HCT116 (cell line): Measurements from ENCODE around the gene POU3F2.

Experiments
- EZH2 ChIP-seq: fragments of 200-600 bp; sonication (generic); IDR thresholded peaks from 2 replicates; pipeline ENCODE4 v1.6.1; 2017; ENCODE audit warnings: antibody characterized with exemption, mixed run types
- EZH2phosphoT487 ChIP-seq: fragments of 200-600 bp; IDR thresholded peaks from 2 replicates; pipeline ENCODE4 v1.6.1; 2018; ENCODE audit warnings: antibody characterized with exemption, borderline replicate concordance
- FOSL1 ChIP-seq: IDR thresholded peaks from 2 replicates; pipeline ENCODE4 v1.6.1; 2012; ENCODE audit warnings: low read depth
- JUND ChIP-seq: IDR thresholded peaks from 2 replicates; pipeline ENCODE4 v1.6.1; 2012
- POLR2A ChIP-seq: IDR thresholded peaks from 2 replicates; pipeline ENCODE4 v1.7.0; 2011; ENCODE audit warnings: borderline replicate concordance; ENCODE audit not compliant: insufficient read depth, insufficient read length; ENCODE audit errors: extremely low read depth
- POLR2AphosphoS5 ChIP-seq: IDR thresholded peaks from 2 replicates; pipeline ENCODE4 v1.6.1; 2011; ENCODE audit warnings: mild to moderate bottlenecking, low read depth, low read length, moderate library complexity
- RAD21 ChIP-seq: IDR thresholded peaks from 2 replicates; pipeline ENCODE4 v1.6.1; 2012; ENCODE audit warnings: low read depth, mild to moderate bottlenecking
- ZNF274 ChIP-seq: fragments of 200-500 bp; sonication (Bioruptor generic); IDR thresholded peaks from 2 replicates; pipeline ENCODE4 v1.6.1; 2014; ENCODE audit warnings: mild to moderate bottlenecking, low read depth, low read length, inconsistent platforms
- TF ChIP-seq, protein P1 (sequence below), 3 experiments: fragments of 200-600 bp in 1 of 3; sonication (generic) in 1 of 3; IDR thresholded peaks in 2 of 3; conservative IDR thresholded peaks in 1 of 3; 2 replicates each; pipeline ENCODE4 v1.5.1; 2012 to 2017; ENCODE audit warnings: low read depth in 2 of 3, low read length in 2 of 3, antibody characterized with exemption in 1 of 3, borderline replicate concordance in 1 of 3, control low read depth in 1 of 3, mild to moderate bottlenecking in 1 of 3, mixed read lengths in 1 of 3, mixed run types in 1 of 3, moderate library complexity in 1 of 3; ENCODE audit not compliant: insufficient read depth in 1 of 3
- TF ChIP-seq, protein P2 (sequence below): IDR thresholded peaks from 2 replicates; pipeline ENCODE4 v1.6.1; 2012; ENCODE audit warnings: low read depth
- TF ChIP-seq, protein P3 (sequence below): IDR thresholded peaks from 2 replicates; pipeline ENCODE4 v1.6.1; 2012
- TF ChIP-seq, protein P4 (sequence below): IDR thresholded peaks from 2 replicates; pipeline ENCODE4 v1.6.1; 2011; ENCODE audit warnings: mild to moderate bottlenecking, low read length, moderate library complexity; ENCODE audit not compliant: insufficient replicate concordance; ENCODE audit errors: extremely low read depth

DNA sequence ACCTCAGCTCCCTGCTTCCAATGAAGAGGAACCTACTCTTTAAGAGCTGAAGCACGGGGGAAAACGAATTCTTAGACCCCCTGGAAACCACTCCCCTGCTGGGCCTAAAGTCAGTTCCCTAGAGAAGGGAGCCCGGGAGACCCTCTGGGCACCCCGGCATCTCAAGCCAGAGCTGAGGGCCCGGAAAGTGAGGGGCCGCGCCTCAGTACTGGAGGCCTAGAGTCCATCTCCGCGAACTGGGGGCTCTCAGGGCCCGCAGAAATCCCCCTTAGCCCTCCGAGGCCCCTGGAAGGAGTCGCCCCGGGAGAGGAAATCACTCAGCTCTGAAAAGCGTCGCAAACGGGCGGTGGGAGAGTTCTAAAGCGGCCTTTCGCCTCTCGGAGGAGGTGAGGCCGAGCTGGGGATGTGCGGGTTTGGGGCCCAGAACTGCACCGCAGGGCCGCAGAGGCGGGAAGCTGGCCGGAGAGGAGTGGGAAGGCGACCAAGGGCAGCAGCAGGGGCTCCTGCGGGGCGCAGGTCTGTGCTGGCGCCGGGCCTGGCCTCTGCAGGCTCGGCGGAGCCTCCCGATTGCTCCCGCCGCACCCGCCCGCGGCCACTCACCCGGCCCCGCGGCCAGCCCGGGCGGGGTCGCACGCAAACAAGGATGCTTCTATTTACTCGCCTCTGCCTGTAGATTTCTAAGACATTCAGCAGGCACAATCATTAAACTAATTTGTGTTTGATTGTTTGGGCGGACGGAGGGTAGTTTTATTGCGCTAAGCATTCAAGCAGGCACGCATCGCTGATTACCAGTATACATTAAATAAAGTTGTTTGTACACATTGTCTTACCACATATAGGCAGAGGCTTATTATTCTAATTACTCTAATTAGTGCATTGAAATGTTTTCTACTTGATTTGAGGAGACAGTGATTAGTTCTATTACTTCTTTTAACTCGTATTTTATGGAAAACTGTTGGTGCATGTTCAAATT is 9.2 kb downstream of the POU3F2 start:
- no peak for TF ChIP-seq ZNF274
- TF ChIP-seq, protein P1, sequence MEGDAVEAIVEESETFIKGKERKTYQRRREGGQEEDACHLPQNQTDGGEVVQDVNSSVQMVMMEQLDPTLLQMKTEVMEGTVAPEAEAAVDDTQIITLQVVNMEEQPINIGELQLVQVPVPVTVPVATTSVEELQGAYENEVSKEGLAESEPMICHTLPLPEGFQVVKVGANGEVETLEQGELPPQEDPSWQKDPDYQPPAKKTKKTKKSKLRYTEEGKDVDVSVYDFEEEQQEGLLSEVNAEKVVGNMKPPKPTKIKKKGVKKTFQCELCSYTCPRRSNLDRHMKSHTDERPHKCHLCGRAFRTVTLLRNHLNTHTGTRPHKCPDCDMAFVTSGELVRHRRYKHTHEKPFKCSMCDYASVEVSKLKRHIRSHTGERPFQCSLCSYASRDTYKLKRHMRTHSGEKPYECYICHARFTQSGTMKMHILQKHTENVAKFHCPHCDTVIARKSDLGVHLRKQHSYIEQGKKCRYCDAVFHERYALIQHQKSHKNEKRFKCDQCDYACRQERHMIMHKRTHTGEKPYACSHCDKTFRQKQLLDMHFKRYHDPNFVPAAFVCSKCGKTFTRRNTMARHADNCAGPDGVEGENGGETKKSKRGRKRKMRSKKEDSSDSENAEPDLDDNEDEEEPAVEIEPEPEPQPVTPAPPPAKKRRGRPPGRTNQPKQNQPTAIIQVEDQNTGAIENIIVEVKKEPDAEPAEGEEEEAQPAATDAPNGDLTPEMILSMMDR (IDR thresholded peaks at IDR 0.05 in 2 of 3, conservative IDR thresholded peaks at IDR 0.05 in 1 of 3; ENCODE audit: borderline replicate concordance in 1 of 3, insufficient read depth in 1 of 3, low read depth in 2 of 3, low read length in 2 of 3): no peak
- TF ChIP-seq JUND: no peak
- TF ChIP-seq POLR2A: no peak
- no peak for TF ChIP-seq RAD21
- no peak for TF ChIP-seq POLR2AphosphoS5
- TF ChIP-seq EZH2: no peak
- TF ChIP-seq EZH2phosphoT487: no peak
- no peak for TF ChIP-seq FOSL1
- TF ChIP-seq, protein P2, sequence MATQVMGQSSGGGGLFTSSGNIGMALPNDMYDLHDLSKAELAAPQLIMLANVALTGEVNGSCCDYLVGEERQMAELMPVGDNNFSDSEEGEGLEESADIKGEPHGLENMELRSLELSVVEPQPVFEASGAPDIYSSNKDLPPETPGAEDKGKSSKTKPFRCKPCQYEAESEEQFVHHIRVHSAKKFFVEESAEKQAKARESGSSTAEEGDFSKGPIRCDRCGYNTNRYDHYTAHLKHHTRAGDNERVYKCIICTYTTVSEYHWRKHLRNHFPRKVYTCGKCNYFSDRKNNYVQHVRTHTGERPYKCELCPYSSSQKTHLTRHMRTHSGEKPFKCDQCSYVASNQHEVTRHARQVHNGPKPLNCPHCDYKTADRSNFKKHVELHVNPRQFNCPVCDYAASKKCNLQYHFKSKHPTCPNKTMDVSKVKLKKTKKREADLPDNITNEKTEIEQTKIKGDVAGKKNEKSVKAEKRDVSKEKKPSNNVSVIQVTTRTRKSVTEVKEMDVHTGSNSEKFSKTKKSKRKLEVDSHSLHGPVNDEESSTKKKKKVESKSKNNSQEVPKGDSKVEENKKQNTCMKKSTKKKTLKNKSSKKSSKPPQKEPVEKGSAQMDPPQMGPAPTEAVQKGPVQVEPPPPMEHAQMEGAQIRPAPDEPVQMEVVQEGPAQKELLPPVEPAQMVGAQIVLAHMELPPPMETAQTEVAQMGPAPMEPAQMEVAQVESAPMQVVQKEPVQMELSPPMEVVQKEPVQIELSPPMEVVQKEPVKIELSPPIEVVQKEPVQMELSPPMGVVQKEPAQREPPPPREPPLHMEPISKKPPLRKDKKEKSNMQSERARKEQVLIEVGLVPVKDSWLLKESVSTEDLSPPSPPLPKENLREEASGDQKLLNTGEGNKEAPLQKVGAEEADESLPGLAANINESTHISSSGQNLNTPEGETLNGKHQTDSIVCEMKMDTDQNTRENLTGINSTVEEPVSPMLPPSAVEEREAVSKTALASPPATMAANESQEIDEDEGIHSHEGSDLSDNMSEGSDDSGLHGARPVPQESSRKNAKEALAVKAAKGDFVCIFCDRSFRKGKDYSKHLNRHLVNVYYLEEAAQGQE: no peak
- TF ChIP-seq, protein P3, sequence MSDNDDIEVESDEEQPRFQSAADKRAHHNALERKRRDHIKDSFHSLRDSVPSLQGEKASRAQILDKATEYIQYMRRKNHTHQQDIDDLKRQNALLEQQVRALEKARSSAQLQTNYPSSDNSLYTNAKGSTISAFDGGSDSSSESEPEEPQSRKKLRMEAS: no peak
- TF ChIP-seq, protein P4, sequence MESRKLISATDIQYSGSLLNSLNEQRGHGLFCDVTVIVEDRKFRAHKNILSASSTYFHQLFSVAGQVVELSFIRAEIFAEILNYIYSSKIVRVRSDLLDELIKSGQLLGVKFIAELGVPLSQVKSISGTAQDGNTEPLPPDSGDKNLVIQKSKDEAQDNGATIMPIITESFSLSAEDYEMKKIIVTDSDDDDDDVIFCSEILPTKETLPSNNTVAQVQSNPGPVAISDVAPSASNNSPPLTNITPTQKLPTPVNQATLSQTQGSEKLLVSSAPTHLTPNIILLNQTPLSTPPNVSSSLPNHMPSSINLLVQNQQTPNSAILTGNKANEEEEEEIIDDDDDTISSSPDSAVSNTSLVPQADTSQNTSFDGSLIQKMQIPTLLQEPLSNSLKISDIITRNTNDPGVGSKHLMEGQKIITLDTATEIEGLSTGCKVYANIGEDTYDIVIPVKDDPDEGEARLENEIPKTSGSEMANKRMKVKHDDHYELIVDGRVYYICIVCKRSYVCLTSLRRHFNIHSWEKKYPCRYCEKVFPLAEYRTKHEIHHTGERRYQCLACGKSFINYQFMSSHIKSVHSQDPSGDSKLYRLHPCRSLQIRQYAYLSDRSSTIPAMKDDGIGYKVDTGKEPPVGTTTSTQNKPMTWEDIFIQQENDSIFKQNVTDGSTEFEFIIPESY: no peak
